Left hindlimb (tissue), 1 donor: Measurements from ENCODE around the gene SAA1.
"Not testable (repeated sequence)": the region's sequence is repeated elsewhere in the genome, so short reads cannot be mapped to it uniquely, and the experiment has no call there.

Experiments
- DNase-seq: peaks from one replicate; pipeline ENCODE4 v3.0.0-alpha.2; 2018

SAA1 gene

DNA sequence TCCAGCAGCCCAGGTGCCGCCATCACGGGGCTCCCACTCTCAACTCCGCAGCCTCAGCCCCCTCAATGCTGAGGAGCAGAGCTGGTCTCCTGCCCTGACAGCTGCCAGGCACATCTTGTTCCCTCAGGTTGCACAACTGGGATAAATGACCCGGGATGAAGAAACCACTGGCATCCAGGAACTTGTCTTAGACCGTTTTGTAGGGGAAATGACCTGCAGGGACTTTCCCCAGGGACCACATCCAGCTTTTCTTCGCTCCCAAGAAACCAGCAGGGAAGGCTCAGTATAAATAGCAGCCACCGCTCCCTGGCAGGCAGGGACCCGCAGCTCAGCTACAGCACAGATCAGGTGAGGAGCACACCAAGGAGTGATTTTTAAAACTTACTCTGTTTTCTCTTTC, at the start of gene SAA1:
TSS of gene SAA1 (plus strand) at position 316 of the 400 bp plus-strand sequence. CDS start 624 bp downstream, outside the sequence.
- DNase-seq, result no peak

DNA sequence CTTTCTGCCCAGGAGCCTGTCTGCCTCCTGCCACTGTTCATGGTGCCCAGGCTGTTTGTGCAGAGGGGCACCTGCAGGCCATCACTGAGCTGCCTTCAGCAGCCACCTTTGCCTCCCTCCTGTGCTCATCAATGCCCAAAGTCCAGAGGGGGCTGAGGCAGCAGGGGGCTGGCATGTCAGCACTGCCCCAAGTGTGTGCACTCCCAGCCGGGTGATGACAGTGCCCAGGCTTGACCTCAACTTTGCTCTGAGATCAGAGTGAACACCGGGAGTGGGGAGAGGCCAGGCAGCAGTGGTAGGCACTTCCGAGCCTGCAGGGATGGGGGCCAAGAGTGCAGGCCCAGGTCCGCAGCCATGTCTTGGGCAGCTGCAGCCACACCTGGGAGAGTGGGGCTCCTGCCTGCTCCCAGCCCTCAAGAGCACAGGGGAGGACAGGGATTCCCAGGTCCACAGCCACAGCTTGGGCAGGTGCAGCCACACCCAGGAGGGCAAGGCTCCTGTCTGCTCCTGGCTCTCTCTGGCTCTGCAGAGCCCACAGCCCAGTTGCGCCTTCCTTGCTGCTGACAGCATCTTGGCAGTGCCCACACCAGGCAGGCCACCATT, 44.7 kb upstream of the SAA1 start:
- no peak for DNase-seq

DNA sequence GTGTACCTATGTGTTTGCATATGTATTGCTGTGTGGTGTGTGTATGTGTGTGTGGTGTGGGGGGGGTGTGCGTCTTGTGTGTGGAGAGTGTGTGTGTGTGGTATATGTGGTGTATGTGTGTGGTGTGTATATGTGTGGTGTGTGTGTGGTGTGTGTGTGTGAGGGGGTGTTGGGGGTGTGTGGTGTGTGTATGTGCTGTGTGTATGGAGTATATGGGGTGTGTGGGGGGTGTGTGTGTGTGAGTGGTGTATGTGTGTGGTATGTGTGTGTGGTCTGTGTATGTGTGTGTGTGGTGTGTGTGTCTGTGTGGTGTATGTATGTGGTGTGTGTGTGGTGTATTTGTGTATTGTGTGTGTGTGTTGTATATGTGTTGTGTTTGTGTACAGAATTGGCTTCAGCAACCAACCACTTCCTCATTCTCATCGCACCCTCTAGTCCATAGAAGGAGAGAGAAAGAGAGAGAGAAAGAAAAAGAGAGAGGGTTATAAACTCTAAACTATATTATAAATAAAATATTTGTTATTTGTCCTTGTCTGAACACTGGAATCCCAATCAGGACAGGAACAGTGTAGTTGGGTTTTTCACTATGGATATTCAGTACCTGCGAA, 43.1 kb upstream of the SAA1 start:
- DNase-seq, result no peak

DNA sequence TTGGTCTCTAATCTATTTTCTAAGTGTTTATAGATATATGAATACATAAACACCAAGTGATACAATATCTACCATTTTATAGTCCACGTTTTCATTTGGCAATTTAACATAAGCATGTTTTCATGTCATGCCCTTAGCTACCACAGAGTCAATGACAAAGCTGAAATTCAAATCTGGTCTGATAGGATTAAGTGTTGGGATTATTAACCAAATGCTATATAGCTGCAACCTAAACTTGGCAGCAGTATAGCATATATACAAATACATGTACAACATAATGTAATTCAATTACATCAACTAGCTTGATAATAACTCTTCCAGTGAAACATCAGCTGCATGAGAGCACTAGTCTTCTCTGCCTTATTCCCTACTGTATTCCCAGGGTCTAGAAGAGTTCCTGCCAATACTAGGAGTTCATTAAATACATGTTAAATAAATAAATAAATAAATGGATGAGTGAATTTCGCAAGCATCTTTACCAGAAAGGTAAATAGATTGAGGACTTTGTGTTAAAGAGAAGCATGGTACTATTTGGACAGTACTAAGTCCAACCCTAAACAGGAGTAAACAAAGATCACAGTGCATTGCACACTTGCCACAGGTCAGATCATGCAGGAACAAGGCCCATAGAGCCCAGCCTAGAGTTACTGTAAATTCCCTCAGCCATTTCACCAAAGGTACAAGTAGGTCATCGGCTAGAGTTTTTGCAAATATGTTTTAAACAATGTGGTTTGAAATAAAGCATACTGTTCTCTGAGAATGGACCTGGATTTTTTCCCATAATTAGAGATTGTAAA, 42.3 kb upstream of the SAA1 start:
- DNase-seq, result no peak

DNA sequence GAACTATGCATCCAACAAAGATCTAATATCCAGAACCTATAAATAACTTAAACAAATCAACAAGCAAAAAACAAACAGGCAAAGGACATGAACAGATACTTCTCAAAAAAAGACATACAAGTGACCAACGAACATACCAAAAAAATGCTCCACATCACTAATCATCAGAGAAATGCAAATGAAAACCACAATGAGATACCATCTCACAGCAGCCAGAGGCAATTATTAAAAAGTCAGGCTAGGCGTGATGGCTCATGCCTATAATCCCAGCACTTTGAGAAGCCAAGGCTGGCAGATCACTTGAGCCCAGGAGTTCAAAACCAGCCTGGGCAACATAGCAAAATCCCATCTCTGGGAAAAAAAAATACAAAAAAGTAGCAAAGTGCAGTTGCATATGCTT, 40.2 kb upstream of the SAA1 start:
- no peak for DNase-seq

DNA sequence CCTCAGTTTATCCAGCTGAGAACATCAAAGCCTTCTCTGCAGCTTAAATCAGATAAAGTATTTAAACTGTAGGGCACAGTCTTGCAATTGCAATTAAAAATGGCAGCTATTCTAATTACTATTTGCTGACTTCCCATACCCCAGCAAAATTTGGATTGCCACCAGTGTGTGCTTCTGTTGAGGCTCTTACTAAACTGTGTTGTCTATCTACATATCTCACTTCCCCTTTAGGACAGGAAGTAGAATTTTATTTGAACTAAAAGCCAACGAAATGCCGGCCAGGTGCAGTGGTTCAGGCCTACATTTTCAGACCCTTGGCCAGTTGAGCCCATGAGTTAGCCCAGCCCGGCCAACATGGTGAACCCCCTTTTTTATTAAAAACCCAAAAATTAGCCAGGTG, 36.6 kb upstream of the SAA1 start:
- no peak for DNase-seq

DNA sequence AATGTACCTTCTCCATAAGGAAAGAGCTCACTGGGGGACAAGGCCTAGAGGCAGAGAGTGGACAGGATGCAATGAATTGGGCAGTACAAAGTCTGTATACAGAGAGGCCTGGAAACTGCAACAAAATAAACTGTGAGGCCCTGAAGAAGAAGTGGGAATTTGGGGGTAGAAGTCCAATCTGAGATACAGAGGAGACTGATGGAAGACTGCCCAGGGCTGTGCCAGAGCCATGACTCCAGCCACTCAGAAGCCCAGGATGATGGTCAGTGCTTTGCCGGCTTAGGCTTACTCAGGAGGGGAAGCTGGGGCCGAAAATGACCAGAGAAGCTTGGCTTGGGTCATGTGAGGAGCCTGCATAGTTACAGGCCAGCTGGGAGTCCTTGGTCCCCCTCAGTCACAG, 35.2 kb upstream of the SAA1 start:
- no peak for DNase-seq

DNA sequence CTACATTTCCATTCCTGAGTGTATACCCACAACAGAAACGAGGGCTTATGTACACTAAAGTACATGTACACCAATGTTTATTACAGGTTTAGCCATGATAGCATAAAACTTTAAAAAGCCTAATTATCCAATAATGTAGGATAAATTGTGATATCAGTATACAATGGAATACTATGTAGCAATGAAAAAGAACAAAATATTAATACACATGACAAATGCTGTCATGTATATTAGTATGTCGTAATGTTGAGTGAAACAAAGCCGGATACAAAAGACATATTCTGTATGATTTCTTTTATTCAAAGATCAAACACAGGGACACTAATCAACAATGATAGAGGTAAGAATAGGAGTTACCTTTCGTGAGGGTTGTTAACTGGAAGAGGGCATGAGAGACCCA, 32.2 kb upstream of the SAA1 start:
- DNase-seq, result no peak

DNA sequence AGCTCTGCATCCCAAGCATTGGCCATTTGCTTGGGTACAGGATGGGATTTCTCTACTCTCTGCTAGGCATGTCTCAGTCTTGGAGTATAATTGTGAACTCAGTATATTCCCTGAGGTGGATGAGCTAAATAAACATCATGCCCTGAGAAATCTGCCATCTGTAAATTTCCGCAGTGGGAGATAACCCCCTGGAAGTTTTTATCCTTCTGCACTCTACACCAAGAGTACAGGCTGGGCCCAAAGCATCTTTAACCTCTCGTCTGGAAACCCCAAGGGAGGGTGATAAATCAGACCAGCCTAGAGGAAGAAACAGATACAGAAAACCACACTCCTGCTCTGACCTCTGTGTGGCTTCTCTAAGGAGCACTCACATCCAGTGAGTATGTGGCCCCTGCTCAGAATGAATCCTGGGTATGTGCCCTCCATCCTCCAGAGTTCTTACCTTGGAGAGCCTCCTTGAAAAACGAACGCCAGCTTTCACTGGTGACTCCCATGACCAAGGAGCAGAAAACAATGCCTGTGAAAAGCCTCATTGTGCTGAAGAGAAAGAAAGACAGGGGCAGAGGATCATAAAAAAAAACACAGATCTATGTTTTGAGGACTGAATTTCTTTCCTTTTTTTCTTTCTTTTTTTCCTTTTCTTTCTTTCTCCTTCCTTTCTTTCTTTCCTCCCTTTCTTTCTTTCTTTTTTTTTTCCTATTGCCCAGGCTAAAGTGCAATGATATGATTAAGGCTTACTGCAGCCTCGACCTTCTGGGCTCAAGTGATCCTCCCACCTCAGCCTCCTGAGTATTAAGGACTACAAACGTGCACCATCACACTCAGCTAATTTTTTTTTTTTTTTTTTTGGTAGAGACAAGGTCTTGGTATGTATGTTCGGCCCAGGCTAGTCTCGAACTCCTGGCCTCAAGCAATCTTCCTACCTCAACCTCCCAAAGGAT, 30.4 kb upstream of the SAA1 start:
- DNase-seq, result no peak

DNA sequence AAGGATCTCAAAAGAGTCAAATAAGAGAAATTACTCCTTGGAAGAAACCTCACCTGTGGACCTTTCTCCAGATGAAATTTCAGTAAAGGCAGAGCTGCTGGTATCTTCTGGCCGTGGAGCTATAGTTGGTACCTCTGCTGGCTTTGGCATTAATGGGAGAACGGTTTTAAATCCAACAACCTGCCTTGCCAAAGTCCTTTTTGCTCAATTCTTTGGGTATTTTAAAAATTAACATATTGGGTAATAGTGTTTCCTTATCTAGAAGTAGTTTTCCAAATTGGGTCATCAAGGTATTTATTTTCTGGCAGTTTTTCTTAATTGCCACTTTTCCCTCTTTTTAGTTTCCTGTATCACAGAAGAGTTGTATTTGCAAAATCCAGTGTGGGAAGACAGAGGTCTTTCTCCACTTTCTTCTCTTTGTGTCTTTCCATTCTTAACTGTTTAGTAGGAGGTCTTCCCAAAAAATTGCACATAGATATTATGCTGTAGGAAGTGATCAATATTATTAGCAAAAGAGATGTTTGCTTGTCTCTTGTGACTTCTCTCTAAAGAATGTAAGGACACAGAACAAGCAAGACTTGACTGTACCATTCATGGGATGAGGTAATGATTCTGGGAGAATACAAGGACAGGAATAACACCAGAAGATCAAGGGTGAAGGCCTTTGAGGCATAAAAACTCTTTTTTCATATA, 29.3 kb upstream of the SAA1 start, which contains the start of gene SAA4:
TSS of gene SAA4 (minus strand) at position 139 of the 693 bp plus-strand sequence. CDS start 876 bp downstream, outside the sequence.
- no peak for DNase-seq

DNA sequence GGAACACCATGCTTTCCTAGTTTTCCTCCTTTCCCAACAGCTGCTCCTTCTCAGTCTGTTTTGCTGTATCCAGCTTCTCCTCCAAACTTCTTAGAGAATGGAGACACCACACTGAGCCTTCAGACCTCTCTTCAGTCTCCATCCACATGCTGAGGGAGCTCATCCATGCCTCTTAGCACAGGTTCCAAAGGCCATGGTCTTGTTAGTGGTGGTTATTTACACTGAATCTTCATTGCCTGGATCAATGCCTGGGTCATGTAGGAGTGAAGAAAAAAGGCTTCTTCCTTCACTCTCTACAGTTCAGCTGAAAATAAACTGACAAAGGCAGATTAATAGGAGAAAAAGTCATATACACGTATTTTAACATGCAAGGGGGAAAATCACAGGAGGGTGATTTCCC, 26.4 kb upstream of the SAA1 start:
- DNase-seq, result no peak

DNA sequence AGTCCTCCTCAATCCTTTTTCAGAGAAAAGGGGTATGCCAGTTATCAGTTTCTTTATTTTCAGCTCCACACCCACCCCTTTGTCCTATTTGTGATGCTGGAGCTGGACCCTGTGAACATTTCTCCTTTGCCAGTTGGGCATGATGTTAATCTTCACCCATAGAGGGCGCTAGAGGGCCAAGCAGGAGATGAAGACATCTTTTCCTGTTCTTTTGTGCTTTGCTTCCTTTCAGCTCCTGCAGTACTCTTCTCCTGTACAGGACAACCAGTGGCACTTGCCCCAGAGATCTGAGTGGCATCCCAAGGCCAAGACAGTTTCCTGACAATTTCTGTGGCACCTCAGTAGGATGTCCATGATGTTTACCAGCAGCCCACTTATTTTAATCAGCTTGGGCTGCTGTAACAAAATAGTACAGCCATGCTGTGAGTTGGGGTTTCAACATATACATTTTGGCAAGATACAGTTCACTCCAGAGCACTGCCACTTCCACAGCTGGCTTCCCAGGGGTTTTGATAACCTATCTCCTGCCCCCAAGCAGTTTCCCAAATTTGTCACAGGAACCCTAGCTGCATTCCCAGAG, 22.2 kb upstream of the SAA1 start:
- peak; percentile 35 for DNase-seq

DNA sequence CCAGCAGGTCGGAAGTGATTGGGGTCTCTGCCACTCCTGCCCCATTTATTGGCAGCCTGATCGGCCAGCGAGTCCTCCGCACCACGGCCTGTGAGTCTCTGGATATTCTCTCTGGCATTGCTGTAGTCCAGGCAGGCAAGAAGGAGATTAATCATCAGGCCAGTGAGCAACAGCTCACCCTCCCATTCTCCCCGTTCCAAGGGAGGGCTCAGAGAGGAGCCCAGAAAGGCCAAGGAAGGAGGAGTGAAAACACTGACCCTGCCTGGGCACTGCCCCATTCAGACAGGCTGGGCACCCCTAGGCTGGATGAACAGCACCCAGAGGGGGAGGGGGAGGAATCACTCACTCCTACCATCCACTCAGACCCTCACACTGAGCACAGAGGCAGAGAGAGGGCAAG, 20.7 kb upstream of the SAA1 start:
- DNase-seq, result no peak

DNA sequence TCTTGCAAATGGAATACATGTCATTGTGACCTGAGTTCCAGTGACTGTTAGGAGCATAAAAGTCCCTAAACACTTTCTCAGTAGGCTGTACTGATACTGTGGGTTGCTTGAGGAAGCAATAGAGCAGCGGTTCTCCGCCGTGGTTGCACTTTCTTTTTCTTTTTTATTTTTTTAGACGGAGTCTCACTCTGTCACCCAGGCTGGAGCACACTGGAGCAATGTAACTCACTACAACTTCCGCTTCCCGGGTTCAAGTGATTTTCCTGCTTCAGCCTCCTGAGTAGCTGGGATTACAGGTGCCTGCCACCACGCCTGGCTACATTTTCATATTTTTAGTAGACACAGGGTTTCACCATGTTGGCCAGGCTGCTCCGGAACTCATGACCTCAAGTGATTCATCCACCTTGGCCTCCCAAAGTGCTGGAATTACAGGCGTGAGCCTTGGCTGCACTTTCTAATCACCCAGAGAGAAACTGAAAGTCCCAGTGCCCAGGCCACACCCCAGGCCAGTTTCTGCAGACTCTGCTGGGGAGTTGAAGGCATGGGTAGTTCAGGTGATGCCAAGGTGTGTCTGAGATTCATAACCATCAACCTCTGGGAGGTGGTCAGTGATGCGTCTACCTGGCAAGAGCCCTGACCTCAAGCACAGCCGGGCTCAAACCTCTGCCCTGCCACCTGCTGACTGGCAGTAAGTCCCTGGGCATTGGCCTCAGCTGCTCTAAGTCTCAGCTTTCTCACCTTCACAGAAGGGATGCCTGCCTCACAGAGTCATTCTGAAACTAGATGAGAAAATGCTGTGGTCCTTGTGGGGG, 19.5 kb upstream of the SAA1 start:
- DNase-seq, result not testable (repeated sequence)

DNA sequence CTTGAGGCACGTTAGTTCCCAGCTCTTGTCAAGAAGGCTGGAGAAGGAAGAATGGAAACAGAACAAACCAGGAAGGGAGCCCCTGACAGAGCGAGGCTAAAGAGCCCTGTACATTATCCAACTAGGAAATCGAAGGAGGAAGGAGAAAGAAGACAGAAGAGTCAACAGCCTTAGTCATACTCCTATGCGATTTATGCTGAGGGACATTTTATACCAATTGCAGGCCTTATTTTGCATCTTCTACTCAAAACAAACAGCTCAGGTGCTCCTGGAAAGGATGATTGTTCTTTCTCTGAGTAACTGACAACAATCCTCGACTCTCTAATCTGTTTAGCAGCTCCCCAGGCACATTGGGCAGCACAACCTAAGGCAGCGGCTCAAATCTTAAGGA, 18.9 kb upstream of the SAA1 start:
- not testable (repeated sequence) for DNase-seq

DNA sequence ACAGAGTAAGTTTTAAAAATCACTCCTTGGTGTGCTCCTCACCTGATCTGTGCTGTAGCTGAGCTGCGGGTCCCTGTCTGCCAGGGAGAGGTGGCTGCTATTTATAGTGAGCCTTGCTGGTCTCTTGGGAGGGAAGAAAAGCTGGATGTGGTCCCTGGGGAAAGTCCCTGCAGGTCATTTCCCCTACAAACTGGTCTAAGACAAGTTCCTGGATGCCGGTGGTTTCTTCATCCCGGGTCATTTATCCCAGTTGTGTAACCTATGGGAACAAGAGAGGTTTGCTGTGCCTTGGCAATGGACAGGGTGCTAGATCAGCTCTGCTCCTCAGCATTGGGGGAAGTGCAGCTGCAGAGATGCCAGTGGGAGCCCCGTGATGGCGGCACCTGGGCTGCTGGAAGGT, 17.5 kb upstream of the SAA1 start, which contains the start of gene SAA2:
TSS of gene SAA2 (minus strand) at position 108 of the 400 bp plus-strand sequence. CDS start 657 bp downstream, outside the sequence.
- no peak for DNase-seq

DNA sequence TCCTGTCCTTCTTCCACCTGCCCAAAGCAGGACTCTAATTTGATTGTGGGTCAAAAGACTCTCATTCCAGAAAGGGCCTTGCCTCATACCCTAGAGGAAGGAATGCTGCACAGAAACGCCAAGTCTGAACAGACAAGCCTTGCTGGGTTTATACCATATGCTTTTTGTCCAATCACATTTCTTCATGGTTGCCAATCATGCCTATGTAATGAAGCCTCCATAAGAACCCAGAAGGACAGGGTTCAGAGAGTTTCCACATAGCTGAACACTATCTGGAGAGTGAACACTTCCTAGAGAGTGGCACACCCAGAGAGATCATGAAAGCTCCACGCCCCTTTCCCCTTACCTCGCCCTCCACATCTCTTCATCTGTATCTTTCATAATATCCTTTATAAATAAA, 12.8 kb upstream of the SAA1 start:
- DNase-seq, result no peak

DNA sequence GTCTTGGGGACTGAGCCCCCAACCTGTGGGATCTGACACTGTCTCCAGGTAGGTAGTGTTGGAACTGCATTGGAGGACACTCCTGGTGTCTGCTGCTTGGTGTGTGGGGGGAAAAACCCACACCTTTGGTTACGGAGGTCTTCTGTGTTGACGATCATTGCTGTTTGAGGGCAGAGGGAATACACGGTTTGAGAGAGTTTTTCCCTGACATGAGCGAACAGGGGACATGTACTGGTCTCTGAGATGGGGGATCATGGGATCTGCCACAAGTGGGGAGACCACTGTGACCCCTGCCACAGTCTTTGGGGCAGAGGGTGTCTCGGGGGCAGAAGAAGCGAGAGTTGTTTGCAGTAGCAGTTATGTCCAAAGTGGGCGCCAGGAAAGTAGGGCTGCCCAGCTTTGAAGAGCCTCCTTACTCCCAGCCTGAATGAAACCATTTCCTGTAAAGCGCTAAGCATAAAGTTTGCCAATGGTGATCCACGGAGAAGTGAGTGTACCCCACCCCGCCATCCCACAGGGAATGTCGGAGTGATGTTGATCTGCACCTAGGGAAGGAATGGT, 12.2 kb upstream of the SAA1 start:
- no peak for DNase-seq

DNA sequence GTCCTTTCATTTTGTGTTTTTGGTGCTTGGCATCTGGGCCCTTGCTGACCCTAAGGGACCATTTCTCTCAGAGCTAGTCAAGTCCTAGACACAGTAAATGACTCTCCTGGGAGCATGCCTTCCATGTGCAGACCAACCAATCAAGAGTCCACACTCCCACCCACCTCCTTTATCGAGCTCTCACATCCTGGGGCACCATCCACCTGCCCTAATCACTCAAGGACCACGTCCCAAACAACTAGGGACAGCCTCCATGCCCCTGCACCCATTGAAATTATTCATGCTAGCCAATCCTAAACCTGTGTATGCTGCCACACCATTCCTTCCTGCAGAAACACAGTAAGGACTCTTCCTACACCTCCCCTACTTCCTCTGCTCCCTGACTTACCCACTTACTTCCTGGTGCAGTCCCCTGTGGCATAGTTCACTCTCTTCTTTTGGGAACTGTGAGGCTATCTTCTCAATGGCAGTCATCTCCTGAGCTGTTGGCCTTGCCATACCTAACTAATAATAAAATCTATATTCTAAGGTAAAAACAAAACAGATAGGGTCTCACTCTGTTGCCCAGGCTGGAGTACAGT, 11.2 kb upstream of the SAA1 start:
- DNase-seq, result no peak

DNA sequence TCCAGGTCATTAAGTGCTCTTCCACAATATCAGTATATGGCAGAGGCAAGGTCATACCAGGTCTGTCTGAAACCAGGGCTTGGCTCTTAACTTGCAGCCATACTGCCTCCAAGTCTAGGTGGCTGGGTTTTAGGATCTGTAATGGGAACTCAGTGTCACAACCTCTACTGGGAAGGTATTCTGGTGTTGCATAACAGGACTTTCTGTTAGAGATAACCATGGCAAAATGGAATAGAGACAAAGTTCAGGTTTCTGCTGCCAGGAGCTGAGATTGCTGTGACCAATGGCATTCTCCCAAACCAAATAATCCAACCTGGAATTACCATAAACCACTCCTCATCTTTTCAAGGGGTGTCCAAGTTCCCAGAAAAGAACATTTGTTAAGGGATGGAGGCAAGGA, 6.8 kb upstream of the SAA1 start:
- no peak for DNase-seq
